ENCODE results near the gene PIK3R6.

DNA sequence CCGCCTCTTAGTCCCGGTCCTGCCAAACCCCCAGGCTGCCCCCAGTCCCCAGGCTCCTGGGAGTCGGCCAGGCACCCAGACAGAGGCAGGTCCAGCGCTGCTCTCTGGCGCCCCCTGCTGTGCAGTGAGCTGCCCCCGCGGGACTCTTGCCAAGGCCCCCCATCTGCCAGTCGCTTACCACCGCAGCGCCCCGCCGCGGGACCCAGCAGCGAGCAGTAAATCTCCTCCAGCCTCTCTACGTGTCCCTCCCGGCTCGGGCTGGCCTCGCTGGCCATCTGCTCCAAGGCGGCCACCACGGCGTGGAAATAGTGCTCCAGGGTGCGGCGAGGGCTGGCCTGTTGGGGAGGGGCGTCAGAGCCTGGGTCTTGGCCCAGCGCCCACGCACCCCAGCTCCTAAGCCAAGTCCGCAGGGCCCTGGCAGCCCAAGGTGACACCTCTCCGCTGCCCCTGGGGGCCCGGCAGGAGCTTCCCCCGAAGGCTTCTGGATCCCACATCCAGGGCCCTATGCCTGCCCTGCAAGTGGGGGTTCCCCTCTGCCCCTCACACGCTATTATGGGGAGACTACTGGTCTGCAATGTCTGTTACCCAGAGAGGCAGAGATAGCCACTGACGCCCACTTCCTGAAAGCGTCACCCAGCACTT, 34.6 kb downstream of the PIK3R6 start:
- TF ChIP-seq CTCF (IDR thresholded peaks at IDR 0.05) (peak in 5 of 7 experiments; percentile 17 to 25 (median 19)), POLR2A (IDR thresholded peaks at IDR 0.05) (no peak)
